Esophagus mucosa (tissue), 1 donor: Measurements from ENCODE around the gene MTHFD1. TPM values are rescaled to one million over a fixed set of nuclear protein-coding genes. Genes with fewer than 3 reads are reported as not detected.
"Not testable (repeated sequence)": the region's sequence is repeated elsewhere in the genome, so short reads cannot be mapped to it uniquely, and the experiment has no call there.

ENCODE experiments used
- ATAC-seq: fragments of 200-7000 bp; cut with Tn5 transposase; one replicate; pipeline ENCODE4 v1.9.1; 2020
- total RNA-seq: library from RNA; stranded (reverse); gene quantifications from one replicate; pipeline ENCODE4 v1.2.4, GENCODE V29; 2023
- donor health status: DM: yes; HTN: yes; CAD: no.

Gene MTHFD1
- 76.0 TPM for total RNA-seq

GRCh38 chr14:64387782-64388532, at the start of gene MTHFD1:
Gene MTHFD1 (plus strand): TSS chr14:64388353. CDS start chr14:64388428, 75 bp downstream.
- ATAC-seq = peak; percentile 96

- ATAC-seq = peak; percentile 96
Measured at GRCh38 chr14:64338616-64339316, 49.4 kb upstream of the MTHFD1 start.

GRCh38 chr14:64340560-64341196, 47.5 kb upstream of the MTHFD1 start:
- ATAC-seq = no peak

- no peak for ATAC-seq
Measured at GRCh38 chr14:64347748-64348147, 40.4 kb upstream of the MTHFD1 start.

GRCh38 chr14:64349741-64350490, 38.2 kb upstream of the MTHFD1 start:
- no peak for ATAC-seq

GRCh38 chr14:64363265-64363846, 24.8 kb upstream of the MTHFD1 start:
- no peak for ATAC-seq

GRCh38 chr14:64364907-64365306, 23.2 kb upstream of the MTHFD1 start:
- ATAC-seq = no peak

GRCh38 chr14:64365358-64365889, 22.7 kb upstream of the MTHFD1 start:
- ATAC-seq = not testable (repeated sequence)

- ATAC-seq = no peak
Measured at GRCh38 chr14:64369201-64369600, 19.0 kb upstream of the MTHFD1 start.

- peak; percentile 45 for ATAC-seq
Measured at GRCh38 chr14:64387232-64387781, 846 bp upstream of the MTHFD1 start.

- ATAC-seq = peak; percentile 19
Measured at GRCh38 chr14:64388533-64389285, 556 bp downstream of the MTHFD1 start.

GRCh38 chr14:64391113-64391725, 3.1 kb downstream of the MTHFD1 start:
- no peak for ATAC-seq

- ATAC-seq = no peak
Measured at GRCh38 chr14:64391986-64392385, 3.8 kb downstream of the MTHFD1 start.

- ATAC-seq = not testable (repeated sequence)
Measured at GRCh38 chr14:64393189-64393726, 5.1 kb downstream of the MTHFD1 start.

GRCh38 chr14:64394423-64394822, 6.3 kb downstream of the MTHFD1 start:
- ATAC-seq = no peak

GRCh38 chr14:64394977-64395633, 7.0 kb downstream of the MTHFD1 start:
- ATAC-seq = no peak

- no peak for ATAC-seq
Measured at GRCh38 chr14:64400829-64401459, 12.8 kb downstream of the MTHFD1 start.

GRCh38 chr14:64401949-64402348, 13.8 kb downstream of the MTHFD1 start:
- no peak for ATAC-seq

GRCh38 chr14:64405295-64405694, 17.1 kb downstream of the MTHFD1 start:
- ATAC-seq = no peak
